B cell (primary cell): ENCODE results near the gene PCK1.

Experiments
- EZH2 ChIP-seq: IDR thresholded peaks from 2 replicates; pipeline ENCODE4 v1.6.1; 2012; ENCODE audit warnings: borderline replicate concordance, low read depth, mild to moderate bottlenecking, moderate library complexity, low read length; ENCODE audit not compliant: insufficient read depth, poor library complexity, severe bottlenecking
- TF ChIP-seq, protein P1 (sequence below): fragments of 200-600 bp; IDR thresholded peaks from one replicate; pipeline ENCODE4 v1.8.0; 2022; ENCODE audit warnings: antibody characterized with exemption, mild to moderate bottlenecking

DNA sequence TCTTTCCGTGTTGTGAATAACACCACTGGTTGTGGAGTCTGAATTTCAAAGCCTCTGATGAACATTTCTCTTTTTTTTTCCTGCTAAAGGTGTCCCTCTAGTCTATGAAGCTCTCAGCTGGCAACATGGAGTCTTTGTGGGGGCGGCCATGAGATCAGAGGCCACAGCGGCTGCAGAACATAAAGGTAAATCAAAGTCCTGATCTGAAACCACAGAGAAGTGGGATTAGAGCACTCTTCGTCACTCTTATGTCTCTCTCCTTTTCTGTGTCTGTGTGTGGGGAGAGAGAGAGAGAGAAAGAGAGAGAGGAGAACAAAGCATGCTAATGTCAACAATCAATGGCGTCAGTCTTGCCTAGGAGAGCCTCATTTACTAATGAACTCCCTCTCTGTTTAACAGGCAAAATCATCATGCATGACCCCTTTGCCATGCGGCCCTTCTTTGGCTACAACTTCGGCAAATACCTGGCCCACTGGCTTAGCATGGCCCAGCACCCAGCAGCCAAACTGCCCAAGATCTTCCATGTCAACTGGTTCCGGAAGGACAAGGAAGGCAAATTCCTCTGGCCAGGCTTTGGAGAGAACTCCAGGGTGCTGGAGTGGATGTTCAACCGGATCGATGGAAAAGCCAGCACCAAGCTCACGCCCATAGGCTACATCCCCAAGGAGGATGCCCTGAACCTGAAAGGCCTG, 4.2 kb downstream of the PCK1 start:
- TF ChIP-seq, protein P1, sequence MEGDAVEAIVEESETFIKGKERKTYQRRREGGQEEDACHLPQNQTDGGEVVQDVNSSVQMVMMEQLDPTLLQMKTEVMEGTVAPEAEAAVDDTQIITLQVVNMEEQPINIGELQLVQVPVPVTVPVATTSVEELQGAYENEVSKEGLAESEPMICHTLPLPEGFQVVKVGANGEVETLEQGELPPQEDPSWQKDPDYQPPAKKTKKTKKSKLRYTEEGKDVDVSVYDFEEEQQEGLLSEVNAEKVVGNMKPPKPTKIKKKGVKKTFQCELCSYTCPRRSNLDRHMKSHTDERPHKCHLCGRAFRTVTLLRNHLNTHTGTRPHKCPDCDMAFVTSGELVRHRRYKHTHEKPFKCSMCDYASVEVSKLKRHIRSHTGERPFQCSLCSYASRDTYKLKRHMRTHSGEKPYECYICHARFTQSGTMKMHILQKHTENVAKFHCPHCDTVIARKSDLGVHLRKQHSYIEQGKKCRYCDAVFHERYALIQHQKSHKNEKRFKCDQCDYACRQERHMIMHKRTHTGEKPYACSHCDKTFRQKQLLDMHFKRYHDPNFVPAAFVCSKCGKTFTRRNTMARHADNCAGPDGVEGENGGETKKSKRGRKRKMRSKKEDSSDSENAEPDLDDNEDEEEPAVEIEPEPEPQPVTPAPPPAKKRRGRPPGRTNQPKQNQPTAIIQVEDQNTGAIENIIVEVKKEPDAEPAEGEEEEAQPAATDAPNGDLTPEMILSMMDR = no peak
- no peak for TF ChIP-seq EZH2
